ENCODE measurements around the gene FBXL5.

- TF ChIP-seq CTCF (IDR thresholded peaks at IDR 0.05) = no peak
- no peak for TF ChIP-seq ZFX (IDR thresholded peaks at IDR 0.05; ENCODE audit: borderline replicate concordance)
These were observed 70.4 kb downstream of the FBXL5 start for GRCh38 chr4:15584785-15585184.
